Esophagus muscularis mucosa (tissue), 4 donors: ENCODE results near the gene RBFOX2. TPM values are rescaled to one million over a fixed set of nuclear protein-coding genes. Genes with fewer than 3 reads are reported as not detected.

ENCODE experiments used
- DNase-seq: peaks from one replicate; pipeline ENCODE4 v3.0.0-alpha.2; 2017; ENCODE audit errors: extremely low spot score
- H3K27ac ChIP-seq, 4 donors: fragments of 200-600 bp; sonication (generic); replicated peaks in 1 of 4; 1 replicate in 3 of 4; 2 replicates in 1 of 4; pipeline ENCODE4 v1.5.1; 2016 to 2019; ENCODE audit warnings: mild to moderate bottlenecking in 1 of 4
- H3K27me3 ChIP-seq, 4 donors: fragments of 200-600 bp; sonication (generic); one replicate each; pipeline versions ENCODE4 v1.5.1 to v1.6.0; 2016 to 2019
- H3K36me3 ChIP-seq, 4 donors: fragments of 200-600 bp; sonication (generic); one replicate each; pipeline ENCODE4 v1.5.1; 2016 to 2019
- H3K4me1 ChIP-seq, 4 donors: fragments of 200-600 bp; sonication (generic); one replicate each; pipeline ENCODE4 v1.5.1; 2016 to 2019
- H3K4me3 ChIP-seq, 4 donors: fragments of 200-600 bp; sonication (generic); 1 replicate in 2 of 4; 2 replicates in 2 of 4; pipeline ENCODE4 v1.5.1; 2016 to 2019; ENCODE audit warnings: mild to moderate bottlenecking in 4 of 4, moderate library complexity in 1 of 4
- H3K9me3 ChIP-seq, 4 donors: fragments of 200-600 bp; sonication (generic); 1 replicate in 3 of 4; 2 replicates in 1 of 4; pipeline ENCODE4 v1.5.1; 2016 to 2019
- EP300 ChIP-seq: sonication (generic); formaldehyde crosslinking; IDR thresholded peaks from one replicate; pipeline ENCODE4 v1.6.1; 2017; ENCODE audit warnings: antibody characterized with exemption
- POLR2A ChIP-seq: fragments of 450-650 bp; IDR thresholded peaks from one replicate; pipeline ENCODE4 v1.6.1; 2017; ENCODE audit warnings: antibody characterized with exemption, moderate library complexity, mild to moderate bottlenecking, low read depth
- POLR2AphosphoS5 ChIP-seq, 2 donors: sonication (generic); formaldehyde crosslinking; IDR thresholded peaks; one replicate each; pipeline ENCODE4 v1.6.1; 2017; ENCODE audit warnings: antibody characterized with exemption in 2 of 2
- WGBS: methylation state at CpG from one replicate; pipeline ENCODE4 v1.1.5; 2018; 5-methylcytosine and 5-hydroxymethylcytosine counted together
- intact Hi-C: fragments of 100-400 bp; cut with DNase I; formaldehyde crosslinking; loops from one replicate; pipeline ENCODE4 v1.15.1; 2023
- total RNA-seq, 4 donors: library from RNA; depleted of rRNA; stranded (reverse); fragments of >200 nt; gene quantifications; one replicate each; pipeline versions ENCODE4 v1.1.0 to v1.2.1, GENCODE V29; 2016
- TF ChIP-seq, protein P1 (sequence below), 3 experiments: fragments of 200-600 bp in 2 of 3; fragments of 450-650 bp in 1 of 3; sonication (generic) in 2 of 3; IDR thresholded peaks; one replicate each; pipeline ENCODE4 v1.5.1; 2017 to 2019; ENCODE audit warnings: antibody characterized with exemption in 3 of 3, mild to moderate bottlenecking in 2 of 3, moderate library complexity in 1 of 3

The RBFOX2 gene
- total RNA-seq, 4 donors from 2014 or later: 113 to 179 (median 155) TPM

GRCh38 chr22:36069368-36069767 lies 40.7 kb upstream of the RBFOX2 start:
- H3K27ac ChIP-seq: no peak overlapping the region
- no peak overlapping the region for H3K4me3 ChIP-seq
- H3K36me3 ChIP-seq: no peaks in the 10 kb centered on the region
- 93% methylated on average over 10 of the region's 10 CpGs for WGBS
- no peak for DNase-seq
- peaks cover 6 to 18% (median 14%) of the 10 kb centered on the region in 4 donors for H3K4me1 ChIP-seq
- no peaks in the 10 kb centered on the region for H3K27me3 ChIP-seq
- intact Hi-C loops: loop anchor here (5.0 to 10.0 kb wide), 2 partner anchors 53 to 445 kb away; no protein-coding TSS in a partner anchor
- H3K9me3 ChIP-seq: no peaks in the 10 kb centered on the region
- TF ChIP-seq POLR2AphosphoS5 (IDR thresholded peaks at IDR 0.05) (no peak), POLR2A (no peak), EP300 (no peak)
- TF ChIP-seq, protein P1, sequence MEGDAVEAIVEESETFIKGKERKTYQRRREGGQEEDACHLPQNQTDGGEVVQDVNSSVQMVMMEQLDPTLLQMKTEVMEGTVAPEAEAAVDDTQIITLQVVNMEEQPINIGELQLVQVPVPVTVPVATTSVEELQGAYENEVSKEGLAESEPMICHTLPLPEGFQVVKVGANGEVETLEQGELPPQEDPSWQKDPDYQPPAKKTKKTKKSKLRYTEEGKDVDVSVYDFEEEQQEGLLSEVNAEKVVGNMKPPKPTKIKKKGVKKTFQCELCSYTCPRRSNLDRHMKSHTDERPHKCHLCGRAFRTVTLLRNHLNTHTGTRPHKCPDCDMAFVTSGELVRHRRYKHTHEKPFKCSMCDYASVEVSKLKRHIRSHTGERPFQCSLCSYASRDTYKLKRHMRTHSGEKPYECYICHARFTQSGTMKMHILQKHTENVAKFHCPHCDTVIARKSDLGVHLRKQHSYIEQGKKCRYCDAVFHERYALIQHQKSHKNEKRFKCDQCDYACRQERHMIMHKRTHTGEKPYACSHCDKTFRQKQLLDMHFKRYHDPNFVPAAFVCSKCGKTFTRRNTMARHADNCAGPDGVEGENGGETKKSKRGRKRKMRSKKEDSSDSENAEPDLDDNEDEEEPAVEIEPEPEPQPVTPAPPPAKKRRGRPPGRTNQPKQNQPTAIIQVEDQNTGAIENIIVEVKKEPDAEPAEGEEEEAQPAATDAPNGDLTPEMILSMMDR (IDR thresholded peaks at IDR 0.05): no peak

DNA sequence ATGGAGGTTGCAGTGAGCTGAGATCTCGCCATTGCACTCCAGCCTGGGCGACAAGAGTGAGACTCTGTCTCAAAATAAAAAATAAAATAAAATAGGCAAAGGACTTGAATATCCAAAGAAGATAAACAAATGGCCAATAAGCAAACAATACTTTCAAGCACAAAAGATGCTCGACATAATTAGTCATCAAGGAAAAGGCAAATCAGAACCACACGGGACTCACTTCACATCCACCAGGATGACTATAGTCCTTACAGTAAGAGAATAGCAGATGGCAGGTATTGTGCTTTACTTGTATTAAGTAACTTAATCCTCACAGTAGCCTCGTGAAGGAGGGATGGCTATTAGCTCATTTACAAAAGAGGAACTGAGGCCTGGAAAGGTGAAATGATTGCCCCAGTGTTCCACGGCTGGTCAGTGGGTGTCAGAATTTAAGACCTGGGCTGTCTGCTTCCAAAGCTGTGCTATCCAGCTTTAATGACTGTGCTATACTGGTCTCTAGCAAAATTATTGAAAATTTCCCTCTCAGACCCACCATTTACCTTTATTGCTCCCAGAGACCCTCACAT lies 40.2 kb upstream of the RBFOX2 start:
- H3K36me3 ChIP-seq: no peaks in the 10 kb centered on the region
- no peak overlapping the region for H3K4me3 ChIP-seq
- intact Hi-C loops: loop anchor here (5.0 to 10.0 kb wide), 2 partner anchors 53 to 444 kb away; no protein-coding TSS in a partner anchor
- H3K27ac ChIP-seq: no peak overlapping the region
- TF ChIP-seq EP300 (no peak), POLR2A (no peak), POLR2AphosphoS5 (IDR thresholded peaks at IDR 0.05) (no peak)
- TF ChIP-seq, protein P1 (IDR thresholded peaks at IDR 0.05): no peak
- no peaks in the 10 kb centered on the region for H3K9me3 ChIP-seq
- H3K27me3 ChIP-seq: no peaks in the 10 kb centered on the region
- DNase-seq: no peak
- H3K4me1 ChIP-seq: peaks cover 6 to 18% (median 14%) of the 10 kb centered on the region in 4 donors
- WGBS: 83% methylated on average over 6 of the region's 6 CpGs

GRCh38 chr22:36067235-36067558 lies 38.6 kb upstream of the RBFOX2 start:
- DNase-seq: no peak
- no peak overlapping the region for H3K4me3 ChIP-seq
- TF ChIP-seq, protein P1 (IDR thresholded peaks at IDR 0.05): no peak
- no peak for TF ChIP-seq POLR2AphosphoS5 (IDR thresholded peaks at IDR 0.05)
- no peak for TF ChIP-seq EP300
- no peak for TF ChIP-seq POLR2A
- no peak overlapping the region for H3K27ac ChIP-seq
- H3K27me3 ChIP-seq: no peaks in the 10 kb centered on the region
- no peaks in the 10 kb centered on the region for H3K36me3 ChIP-seq
- intact Hi-C loops: loop anchor here (5.0 to 10.0 kb wide), 2 partner anchors 55 to 442 kb away; no protein-coding TSS in a partner anchor
- no peaks in the 10 kb centered on the region for H3K9me3 ChIP-seq
- H3K4me1 ChIP-seq: peaks cover 6 to 18% (median 14%) of the 10 kb centered on the region in 4 donors

DNA sequence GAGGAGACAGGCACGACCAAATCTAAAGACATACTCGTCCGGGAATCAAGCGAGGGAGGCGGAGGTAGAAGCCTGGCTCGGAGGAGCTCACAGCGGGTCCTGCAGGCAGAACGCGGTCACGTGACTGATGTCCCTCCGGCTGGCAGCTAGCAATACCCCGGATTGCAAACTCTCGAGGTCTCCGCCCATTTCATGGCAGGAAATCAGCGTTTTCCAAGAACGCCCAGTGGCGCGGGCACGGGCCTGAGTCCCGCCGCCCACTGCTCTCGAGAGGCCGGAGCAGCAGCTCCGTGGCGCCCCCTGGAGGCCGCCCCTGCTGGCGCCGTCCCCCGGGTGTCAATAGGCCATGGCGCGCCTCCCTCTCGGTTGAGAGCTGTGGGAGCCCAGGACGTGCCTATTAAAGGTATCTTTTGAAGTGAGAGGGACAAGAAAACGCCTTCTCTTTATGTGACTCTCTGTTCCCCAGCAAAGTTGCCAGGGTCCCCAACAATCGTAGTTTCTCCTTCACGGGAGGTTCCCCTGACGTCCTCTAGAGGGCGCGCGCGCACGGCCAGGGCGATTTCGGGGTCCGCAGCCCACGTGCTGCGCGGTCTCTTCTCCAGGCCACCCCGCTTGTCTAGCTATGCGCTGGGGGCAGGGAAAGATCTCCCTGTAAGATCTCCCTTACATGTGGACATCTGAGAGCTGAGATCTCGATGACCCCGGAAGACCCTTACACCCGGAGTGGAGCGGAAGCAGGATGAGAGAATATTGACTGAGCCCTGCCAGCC lies 37.3 kb upstream of the RBFOX2 start:
- TF ChIP-seq, protein P1 (IDR thresholded peaks at IDR 0.05): peak in 2 of 3 experiments; percentile 99 to 100
- TF ChIP-seq POLR2AphosphoS5 (IDR thresholded peaks at IDR 0.05): peak; percentile 72 to 76
- no peak for TF ChIP-seq EP300
- no peak for TF ChIP-seq POLR2A
- WGBS: 3% methylated on average over 21 of the region's 54 CpGs

More for the DNA sequence above, 37.3 kb upstream of the RBFOX2 start:
- DNase-seq: peak; percentile 95
- peak overlapping the region; percentile 81 to 91 (median 88) for H3K27ac ChIP-seq
- H3K36me3 ChIP-seq: no peaks in the 10 kb centered on the region
- H3K9me3 ChIP-seq: no peaks in the 10 kb centered on the region
- H3K27me3 ChIP-seq: no peaks in the 10 kb centered on the region
- peak overlapping the region; percentile 48 to 72 (median 58) for H3K4me3 ChIP-seq
- intact Hi-C loops: loop anchor here (1.0 to 10.0 kb wide), 3 partner anchors 56 to 441 kb away; no protein-coding TSS in a partner anchor
- peaks cover 6 to 18% (median 14%) of the 10 kb centered on the region in 4 donors for H3K4me1 ChIP-seq
